Measurements from ENCODE around the gene AKR7A3.

Gene AKR7A3

DNA sequence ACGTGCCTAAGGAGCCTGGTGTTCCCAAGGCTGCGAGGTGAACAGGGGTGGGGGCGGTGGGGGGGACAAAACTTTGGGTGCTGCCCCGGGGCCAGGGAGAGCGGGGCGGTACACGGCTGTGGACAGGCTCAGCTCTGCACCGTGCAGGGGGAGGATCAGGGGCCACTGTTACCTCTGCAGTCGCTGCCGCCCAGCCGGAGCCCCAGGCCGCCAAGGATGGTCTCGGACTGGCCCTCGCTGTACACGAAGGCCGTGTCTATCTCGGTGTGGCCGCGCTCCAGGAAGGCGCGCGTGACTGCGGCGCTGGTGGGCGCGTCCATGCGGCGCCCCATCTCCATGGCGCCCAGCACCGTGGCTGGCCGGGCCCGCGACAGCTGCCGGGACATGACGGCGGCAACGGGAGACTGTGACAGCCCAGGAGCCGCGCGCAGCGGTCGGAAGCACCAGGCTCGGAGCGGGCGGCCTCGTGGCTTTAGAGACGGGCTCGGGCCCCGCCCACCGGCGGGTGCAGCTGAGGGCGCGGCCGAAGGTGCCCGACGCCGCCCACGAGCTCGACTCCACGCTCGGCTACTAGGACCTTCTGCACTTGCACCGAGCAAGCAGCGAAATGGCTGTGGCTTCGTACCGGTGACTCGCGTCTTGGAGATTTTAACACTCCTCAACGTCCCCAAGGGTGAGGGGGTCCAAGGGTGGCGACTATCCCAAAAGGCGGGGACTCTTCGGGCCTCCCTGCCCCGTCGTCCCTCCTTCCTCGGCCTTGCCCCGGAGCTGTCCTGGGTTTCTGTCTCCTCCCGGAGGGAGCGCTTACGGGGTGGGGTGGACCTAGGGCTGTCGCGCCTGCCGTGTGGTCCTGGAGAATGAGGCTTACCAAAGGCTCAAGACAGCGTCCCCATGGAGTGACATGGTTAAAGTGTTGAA, at the start of gene AKR7A3:
AKR7A3 (minus strand) TSS at position 447 of the 918 bp plus-strand sequence; CDS start at position 386, 61 bp downstream.
- DNase-seq, result peak; percentile 61

GRCh38 chr1:19338323-19338762, 49.8 kb upstream of the AKR7A3 start:
- no peak for DNase-seq

DNA sequence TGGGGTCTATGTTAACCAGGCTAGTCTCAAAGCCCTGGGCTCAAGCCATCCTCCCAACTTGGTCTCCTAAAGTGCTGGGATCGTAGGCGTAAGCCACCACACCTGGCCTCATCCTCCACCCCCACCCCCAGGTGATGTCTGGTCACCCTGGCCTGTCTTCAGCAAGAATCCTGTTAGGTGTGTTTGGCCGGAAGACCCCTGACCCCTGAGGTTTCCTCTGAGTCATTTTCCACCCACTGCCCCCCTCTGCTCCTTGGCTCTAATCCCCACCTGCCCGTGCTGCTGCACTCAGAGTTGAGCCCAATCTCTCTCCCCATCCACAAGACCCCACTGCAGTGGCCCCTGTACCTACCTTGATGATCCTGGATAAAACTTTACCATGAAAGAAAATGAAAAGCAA, 48.7 kb upstream of the AKR7A3 start:
- DNase-seq, result no peak

- no peak for DNase-seq
Measured at GRCh38 chr1:19336543-19336942, 48.0 kb upstream of the AKR7A3 start.

DNA sequence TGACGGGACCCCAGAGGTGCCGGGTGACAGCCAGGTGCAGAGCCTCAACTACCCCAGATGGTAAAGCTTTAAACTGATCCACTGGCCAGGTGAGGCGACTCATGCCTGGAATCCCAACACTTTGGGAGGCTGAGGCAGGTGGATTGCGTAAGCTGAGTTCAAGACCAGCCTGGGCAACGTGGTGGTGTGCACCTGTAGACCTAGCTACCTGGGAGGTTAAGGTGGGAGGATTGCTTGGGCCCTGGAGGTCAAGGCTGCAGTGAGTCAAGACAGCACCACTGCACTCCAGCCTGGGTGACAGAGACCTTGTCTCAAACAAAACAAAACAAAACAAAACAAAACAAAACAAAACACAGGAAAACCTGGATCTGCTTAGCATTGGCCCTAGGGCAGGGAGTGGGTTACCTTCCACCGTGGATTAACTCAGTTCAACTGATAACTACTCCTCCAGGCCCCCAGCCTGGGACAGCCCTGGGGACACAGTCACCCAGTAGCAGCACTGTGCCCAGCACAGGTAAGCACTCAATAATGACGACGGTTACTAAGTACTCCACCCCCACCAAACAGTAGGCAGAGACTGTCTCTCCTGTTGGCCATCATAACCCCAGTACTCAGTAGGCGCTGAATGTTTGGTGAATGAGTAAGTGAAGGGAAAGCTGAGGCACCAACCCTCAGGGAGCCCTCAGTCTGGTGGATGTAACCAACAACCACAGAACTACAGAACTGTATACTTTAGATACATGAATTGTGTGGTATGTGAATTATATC, 45.2 kb upstream of the AKR7A3 start:
- no peak for DNase-seq

GRCh38 chr1:19332832-19333231, 44.3 kb upstream of the AKR7A3 start:
- no peak for DNase-seq

DNA sequence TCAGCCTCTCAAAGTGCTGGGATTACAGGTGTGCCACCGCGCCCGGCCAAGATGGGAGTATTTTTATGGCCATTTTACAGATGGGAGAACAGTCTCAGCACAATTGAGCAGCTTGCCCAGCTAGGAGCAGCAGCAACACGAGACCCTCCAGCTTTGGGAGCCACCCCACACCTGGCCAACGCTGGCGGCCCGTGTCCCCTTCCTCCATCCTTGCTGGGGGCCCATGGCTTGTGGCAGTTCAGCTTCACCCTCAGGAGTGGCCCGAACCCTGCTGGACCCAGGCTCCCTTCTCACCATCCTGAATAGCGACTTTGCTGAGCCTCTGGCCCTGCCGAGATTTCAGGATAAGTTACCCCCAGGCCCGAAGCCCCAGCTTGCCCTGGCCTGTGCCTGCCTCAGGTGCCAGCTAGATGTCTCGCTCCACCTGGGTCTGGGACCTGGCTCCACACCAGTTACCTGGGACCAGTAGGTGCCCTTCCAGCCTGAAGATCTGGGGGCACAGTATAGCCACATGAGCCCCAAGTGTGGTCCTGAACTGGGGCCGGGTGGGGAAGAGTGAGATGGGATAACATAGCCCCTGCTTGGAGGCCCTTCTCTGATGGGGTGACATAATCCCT, 42.8 kb upstream of the AKR7A3 start:
- DNase-seq, result no peak

- no peak for DNase-seq
Measured at GRCh38 chr1:19330449-19331135, 42.0 kb upstream of the AKR7A3 start.

DNA sequence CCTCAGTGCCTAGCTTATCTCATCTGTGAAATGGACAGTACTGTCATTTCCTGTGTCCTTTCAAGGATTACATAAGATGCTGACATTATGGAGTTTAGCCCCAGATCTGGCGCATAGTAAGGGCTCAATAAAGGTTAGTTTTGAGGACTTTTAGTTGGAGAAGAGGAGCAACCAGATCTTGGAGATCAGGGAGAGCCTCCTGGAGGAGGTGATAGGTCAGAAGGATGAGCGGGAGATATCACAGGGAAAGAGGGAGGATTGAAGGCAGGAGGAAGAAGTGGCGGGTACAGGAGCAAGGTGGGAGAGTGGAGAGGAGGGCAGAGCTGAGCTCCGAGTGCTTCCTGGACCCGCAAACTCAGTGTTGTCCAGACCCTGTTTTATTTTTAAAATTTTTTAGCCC, 41.0 kb upstream of the AKR7A3 start:
- DNase-seq, result no peak

DNA sequence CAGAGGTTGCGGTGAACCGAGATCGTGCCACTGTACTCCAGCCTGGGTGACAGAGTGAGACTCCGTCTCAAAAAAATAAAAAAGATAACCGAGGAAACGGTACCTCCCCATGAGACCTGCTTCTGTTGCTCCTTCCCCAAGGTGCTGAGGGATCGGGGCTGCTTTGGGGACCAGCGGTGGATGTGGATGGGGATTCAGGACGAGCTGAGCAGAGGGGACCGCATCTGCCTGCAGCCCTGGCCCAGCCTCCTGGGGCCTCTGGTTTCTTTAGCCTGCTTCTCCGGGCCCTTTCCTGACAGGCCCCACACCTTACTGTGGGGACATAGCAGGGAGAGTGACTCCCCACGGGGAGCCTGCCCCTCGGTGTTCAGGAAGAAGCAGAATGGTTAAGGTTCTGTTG, 40.6 kb upstream of the AKR7A3 start:
- DNase-seq, result no peak

- DNase-seq, result no peak
Measured at GRCh38 chr1:19328486-19328885, 39.9 kb upstream of the AKR7A3 start.

DNA sequence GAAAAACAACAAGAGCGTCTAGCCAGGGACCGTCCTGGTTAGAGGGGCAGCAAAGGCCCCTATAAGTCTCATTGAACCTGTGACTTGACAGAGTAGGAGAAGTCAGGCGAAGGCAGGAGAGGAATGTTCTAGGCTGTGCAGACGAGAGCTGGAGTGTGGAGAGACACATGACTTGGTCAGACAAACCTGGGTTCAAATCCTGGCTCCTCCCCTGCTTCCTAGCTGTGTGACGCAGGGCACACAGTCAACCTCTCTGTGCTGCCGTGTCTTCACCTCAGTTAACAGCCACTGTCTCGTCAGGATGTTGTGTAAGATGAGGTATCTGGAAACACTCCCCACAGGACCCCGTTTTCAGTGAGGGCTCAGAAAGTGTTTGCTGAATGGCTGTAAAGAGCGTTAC, 39.2 kb upstream of the AKR7A3 start:
- DNase-seq, result no peak

GRCh38 chr1:19327301-19327700, 38.7 kb upstream of the AKR7A3 start:
- DNase-seq, result no peak

DNA sequence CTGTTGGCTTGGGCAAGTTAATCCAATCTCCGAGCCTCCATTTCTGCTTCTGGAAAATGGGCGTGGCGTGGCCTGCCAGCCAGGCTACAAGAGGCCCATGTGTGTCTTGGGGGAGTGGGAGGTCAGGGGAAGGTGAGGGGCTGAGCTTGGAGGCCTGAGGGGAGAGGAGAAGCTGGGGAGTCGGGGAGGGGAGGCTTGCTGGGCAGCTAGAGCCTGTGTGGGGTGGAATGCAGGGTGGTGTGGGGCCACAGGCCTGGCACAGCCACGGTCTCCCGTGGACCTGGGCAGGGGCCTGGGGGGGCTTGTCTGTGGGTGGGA, 38.1 kb upstream of the AKR7A3 start:
- no peak for DNase-seq

- no peak for DNase-seq
Measured at GRCh38 chr1:19325958-19326747, 37.6 kb upstream of the AKR7A3 start.

GRCh38 chr1:19325368-19325957, 36.9 kb upstream of the AKR7A3 start:
- no peak for DNase-seq

GRCh38 chr1:19324665-19324990, 36.1 kb upstream of the AKR7A3 start:
- DNase-seq, result no peak

DNA sequence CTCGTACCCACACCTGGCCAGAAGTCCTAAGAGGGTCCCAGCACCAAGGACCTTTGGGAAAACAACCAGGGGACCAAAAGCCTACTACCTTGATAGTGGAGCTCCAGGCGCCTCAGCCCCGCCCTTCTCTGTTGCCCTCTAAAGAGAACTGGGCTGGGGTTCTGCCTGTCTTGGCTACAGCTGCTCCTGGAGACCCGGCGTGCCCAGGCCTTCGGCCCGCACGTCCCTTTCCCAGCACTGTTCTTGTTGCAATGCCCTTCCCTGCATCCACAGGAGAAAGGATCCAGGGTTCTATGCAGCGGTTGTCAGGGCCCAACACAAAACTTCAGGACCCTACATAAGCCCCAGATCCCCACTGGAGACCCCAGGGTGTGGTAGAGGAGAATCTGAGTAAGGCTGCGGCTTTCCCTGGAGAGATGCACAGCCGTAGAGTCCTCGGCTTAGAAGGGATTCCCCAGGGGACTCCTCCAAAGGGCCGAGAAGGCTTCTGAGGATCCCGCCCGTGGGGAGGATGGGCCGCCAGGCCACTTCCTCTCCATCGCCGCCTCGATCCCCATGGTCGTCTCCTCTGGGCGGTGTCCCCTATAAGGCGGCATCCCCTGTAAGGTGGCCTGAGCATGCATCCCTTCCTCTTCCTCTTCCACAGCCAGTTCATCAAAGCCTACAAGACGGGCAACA, 35.6 kb upstream of the AKR7A3 start:
- DNase-seq, result no peak

- no peak for DNase-seq
Measured at GRCh38 chr1:19322481-19322880, 33.9 kb upstream of the AKR7A3 start.

GRCh38 chr1:19321071-19321470, 32.5 kb upstream of the AKR7A3 start:
- DNase-seq, result no peak

DNA sequence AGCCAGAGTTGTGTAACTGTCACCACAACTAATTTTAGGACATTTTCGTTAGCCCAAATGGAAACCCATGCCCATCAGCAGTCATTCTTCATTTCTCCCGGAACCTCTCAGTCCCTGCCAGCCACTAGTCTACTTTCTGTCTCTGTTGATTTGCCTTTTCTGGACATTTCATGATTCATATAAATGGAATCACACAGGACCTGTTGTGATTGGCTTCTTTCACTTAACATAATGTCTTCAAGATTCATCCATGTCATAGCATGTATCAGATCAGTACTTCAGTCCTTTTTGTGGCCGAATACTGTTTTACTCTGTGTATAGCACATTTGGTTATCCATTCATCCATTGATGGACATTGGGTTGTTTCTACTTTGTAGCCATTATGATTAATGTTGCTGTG, 30.6 kb upstream of the AKR7A3 start:
- no peak for DNase-seq
